ENCODE results near the gene UBC. TPM values are rescaled to one million over a fixed set of nuclear protein-coding genes. Genes with fewer than 3 reads are reported as not detected.

Gene UBC
- total RNA-seq, 1 experiment from 2014 or later, result 523 TPM

DNA sequence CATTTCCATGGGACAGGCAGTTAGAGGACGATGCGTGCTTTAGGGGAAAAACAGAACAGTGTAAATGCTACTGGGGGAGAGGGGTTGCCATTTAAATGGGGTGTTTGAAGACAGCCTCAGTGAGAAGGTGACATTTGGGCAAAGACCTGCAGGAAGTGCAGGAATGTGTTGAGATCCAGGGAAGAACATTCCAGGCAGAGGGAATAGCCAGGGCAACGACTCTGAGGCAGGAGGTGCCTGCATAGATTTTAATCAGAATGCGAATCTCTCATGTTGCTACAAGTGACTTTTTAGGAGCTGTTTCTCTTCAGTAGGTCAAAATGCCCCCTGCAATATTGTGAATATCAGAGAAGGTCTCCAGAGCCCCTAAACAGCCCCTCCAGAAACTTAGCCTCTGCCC, 43.2 kb downstream of the UBC start:
- H3K27ac ChIP-seq (ENCODE audit: insufficient read length, low read depth, low read length), result no peak overlapping the region
- no peak overlapping the region for H2BK120ac ChIP-seq (ENCODE audit: low read depth, low read length, poor library complexity, severe bottlenecking)
- H2BK15ac ChIP-seq (ENCODE audit: low read depth, low read length), result no peak overlapping the region
- H2AFZ ChIP-seq (ENCODE audit: low read length), result no peak overlapping the region
- no peak overlapping the region for H3K4me2 ChIP-seq (ENCODE audit: insufficient read depth, insufficient read length, low read length)
- H3T11ph ChIP-seq (ENCODE audit: low read length), result no peak overlapping the region
- H3K18ac ChIP-seq (ENCODE audit: insufficient read length, low read depth, low read length), result no peak overlapping the region
- no peak overlapping the region for H2BK5ac ChIP-seq (ENCODE audit: insufficient read length, low read length)
- no peak overlapping the region for H4K91ac ChIP-seq (ENCODE audit: insufficient read length, low read depth, low read length)
- H3K23ac ChIP-seq (ENCODE audit: insufficient read length, low read depth, low read length), result no peak overlapping the region
- no peak overlapping the region for H3K4ac ChIP-seq (ENCODE audit: low read depth, low read length)
- H3K9ac ChIP-seq (ENCODE audit: extremely low read depth, insufficient read length, low read length), result no peak overlapping the region
- H2BK20ac ChIP-seq (ENCODE audit: low read depth, low read length, poor library complexity, severe bottlenecking), result no peak overlapping the region
- no peaks in the 10 kb centered on the region for H3K4me1 ChIP-seq (ENCODE audit: insufficient read depth, low read length)
- no peaks in the 10 kb centered on the region for H3K27me3 ChIP-seq (ENCODE audit: insufficient read depth, low read length)
- no peak overlapping the region for H2BK12ac ChIP-seq (ENCODE audit: insufficient read length, low read depth, low read length)
- H3K79me2 ChIP-seq (ENCODE audit: insufficient read depth, low read length), result no peaks in the 10 kb centered on the region
- H3K79me1 ChIP-seq (ENCODE audit: insufficient read depth, low read depth, low read length, poor library complexity, severe bottlenecking), result no peaks in the 10 kb centered on the region
- H3K4me3 Mint-ChIP-seq, result no peak overlapping the region
- no peak overlapping the region for H3K27ac Mint-ChIP-seq
- peaks cover 10% of the 10 kb centered on the region for H3K27me3 Mint-ChIP-seq (ENCODE audit: low read depth)
- H3K14ac ChIP-seq (ENCODE audit: insufficient read depth, low read length), result no peak overlapping the region
- H4K8ac ChIP-seq (replicated peaks; ENCODE audit: insufficient read length, low read depth, low read length), result no peak overlapping the region
- DNase-seq, result no peak
- no peaks in the 10 kb centered on the region for H4K20me1 ChIP-seq (ENCODE audit: control insufficient read depth, insufficient read depth, insufficient read length)
- WGBS (ENCODE audit: extremely low coverage, insufficient read length, low lambda C conversion rate), result no CpG with 5 or more reads among the region's 4 CpGs
- H4K5ac ChIP-seq (ENCODE audit: insufficient read length, low read depth, low read length), result no peak overlapping the region
- TF ChIP-seq, protein P1, sequence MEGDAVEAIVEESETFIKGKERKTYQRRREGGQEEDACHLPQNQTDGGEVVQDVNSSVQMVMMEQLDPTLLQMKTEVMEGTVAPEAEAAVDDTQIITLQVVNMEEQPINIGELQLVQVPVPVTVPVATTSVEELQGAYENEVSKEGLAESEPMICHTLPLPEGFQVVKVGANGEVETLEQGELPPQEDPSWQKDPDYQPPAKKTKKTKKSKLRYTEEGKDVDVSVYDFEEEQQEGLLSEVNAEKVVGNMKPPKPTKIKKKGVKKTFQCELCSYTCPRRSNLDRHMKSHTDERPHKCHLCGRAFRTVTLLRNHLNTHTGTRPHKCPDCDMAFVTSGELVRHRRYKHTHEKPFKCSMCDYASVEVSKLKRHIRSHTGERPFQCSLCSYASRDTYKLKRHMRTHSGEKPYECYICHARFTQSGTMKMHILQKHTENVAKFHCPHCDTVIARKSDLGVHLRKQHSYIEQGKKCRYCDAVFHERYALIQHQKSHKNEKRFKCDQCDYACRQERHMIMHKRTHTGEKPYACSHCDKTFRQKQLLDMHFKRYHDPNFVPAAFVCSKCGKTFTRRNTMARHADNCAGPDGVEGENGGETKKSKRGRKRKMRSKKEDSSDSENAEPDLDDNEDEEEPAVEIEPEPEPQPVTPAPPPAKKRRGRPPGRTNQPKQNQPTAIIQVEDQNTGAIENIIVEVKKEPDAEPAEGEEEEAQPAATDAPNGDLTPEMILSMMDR (conservative IDR thresholded peaks at IDR 0.05), result no peak
- peaks cover 10 to 13% of the 10 kb centered on the region in 2 experiments for H3K4me1 Mint-ChIP-seq
- no peaks in the 10 kb centered on the region for H3K23me2 ChIP-seq (ENCODE audit: insufficient read length, low read depth, low read length, poor library complexity, severe bottlenecking)
- no peaks in the 10 kb centered on the region for H3K9me3 ChIP-seq (ENCODE audit: control insufficient read depth, low read depth, low read length)
- H3K9me3 Mint-ChIP-seq, result no peaks in the 10 kb centered on the region
- H3K36me3 Mint-ChIP-seq (ENCODE audit: insufficient read depth in 1 of 3, low read depth in 3 of 3), result no peaks in the 10 kb centered on the region
- no peak overlapping the region for H3K56ac ChIP-seq (ENCODE audit: insufficient read length, low read depth, low read length)
- no peak overlapping the region for H2AK5ac ChIP-seq (ENCODE audit: insufficient read length, low read length)

Data from H9 (cell line).